ENCODE data around the gene IMPACT. TPM values are rescaled to one million over a fixed set of nuclear protein-coding genes. Genes with fewer than 3 reads are reported as not detected.

The IMPACT gene
- polyA plus RNA-seq, 2 donors, result 6.3 to 8.1 TPM

GRCh38 chr18:24486684-24487083 is 60.2 kb downstream of the IMPACT start:
- WGBS, 2 donors, result 47 to 54% methylated on average over 9 of the region's 9 CpGs

GRCh38 chr18:24488824-24489493 is 62.5 kb downstream of the IMPACT start:
- H3K36me3 ChIP-seq (ENCODE audit: control insufficient read depth in 2 of 2, insufficient read depth in 2 of 2, low read length in 1 of 2), result no peaks in the 10 kb centered on the region
- H3K27ac ChIP-seq (ENCODE audit: low read depth in 2 of 2, low read length in 1 of 2), result no peak overlapping the region
- no peak overlapping the region for H3K4me3 ChIP-seq (ENCODE audit: low read depth in 1 of 2, low read length in 2 of 2)
- 40 to 42% methylated on average over 7 of the region's 7 CpGs for WGBS, 2 donors
- H3K27me3 ChIP-seq (ENCODE audit: control insufficient read depth in 1 of 2, insufficient read depth in 2 of 2, low read length in 2 of 2), result no peaks in the 10 kb centered on the region
- H3K4me1 ChIP-seq (ENCODE audit: control insufficient read depth in 2 of 2, insufficient read depth in 2 of 2, low read length in 1 of 2), result no peaks in the 10 kb centered on the region
- H3K9me3 ChIP-seq (ENCODE audit: control insufficient read depth in 2 of 2, insufficient read depth in 1 of 2, low read depth in 1 of 2, low read length in 1 of 2), result peaks cover 0 to 2% of the 10 kb centered on the region in 2 donors

More at GRCh38 chr18:24486684-24487083, 60.2 kb downstream of the IMPACT start:
- Histone ChIP-seq H3K4me3 (ENCODE audit: low read depth in 1 of 2, low read length in 2 of 2) (no peak overlapping the region), H3K36me3 (ENCODE audit: control insufficient read depth in 2 of 2, insufficient read depth in 2 of 2, low read length in 1 of 2) (no peaks in the 10 kb centered on the region), H3K4me1 (ENCODE audit: control insufficient read depth in 2 of 2, insufficient read depth in 2 of 2, low read length in 1 of 2) (no peaks in the 10 kb centered on the region), H3K9me3 (ENCODE audit: control insufficient read depth in 2 of 2, insufficient read depth in 1 of 2, low read depth in 1 of 2, low read length in 1 of 2) (peaks cover 0 to 2% of the 10 kb centered on the region in 2 donors), H3K27me3 (ENCODE audit: control insufficient read depth in 1 of 2, insufficient read depth in 2 of 2, low read length in 2 of 2) (no peaks in the 10 kb centered on the region), H3K27ac (ENCODE audit: low read depth in 2 of 2, low read length in 1 of 2) (no peak overlapping the region)

GRCh38 chr18:24490539-24490938 is 64.1 kb downstream of the IMPACT start:
- Histone ChIP-seq H3K36me3 (ENCODE audit: control insufficient read depth in 2 of 2, insufficient read depth in 2 of 2, low read length in 1 of 2) (no peaks in the 10 kb centered on the region), H3K4me3 (ENCODE audit: low read depth in 1 of 2, low read length in 2 of 2) (no peak overlapping the region), H3K9me3 (ENCODE audit: control insufficient read depth in 2 of 2, insufficient read depth in 1 of 2, low read depth in 1 of 2, low read length in 1 of 2) (peaks cover 0 to 2% of the 10 kb centered on the region in 2 donors), H3K4me1 (ENCODE audit: control insufficient read depth in 2 of 2, insufficient read depth in 2 of 2, low read length in 1 of 2) (no peaks in the 10 kb centered on the region), H3K27me3 (ENCODE audit: control insufficient read depth in 1 of 2, insufficient read depth in 2 of 2, low read length in 2 of 2) (no peaks in the 10 kb centered on the region), H3K27ac (ENCODE audit: low read depth in 2 of 2, low read length in 1 of 2) (no peak overlapping the region)
- WGBS, 2 donors, result 47 to 51% methylated on average over 4 of the region's 4 CpGs

GRCh38 chr18:24491927-24492834 is 65.7 kb downstream of the IMPACT start:
- 77 to 81% methylated on average over 21 of the region's 21 CpGs for WGBS, 2 donors
- peaks cover 0 to 2% of the 10 kb centered on the region in 2 donors for H3K9me3 ChIP-seq (ENCODE audit: control insufficient read depth in 2 of 2, insufficient read depth in 1 of 2, low read depth in 1 of 2, low read length in 1 of 2)
- no peaks in the 10 kb centered on the region for H3K36me3 ChIP-seq (ENCODE audit: control insufficient read depth in 2 of 2, insufficient read depth in 2 of 2, low read length in 1 of 2)
- no peaks in the 10 kb centered on the region for H3K4me1 ChIP-seq (ENCODE audit: control insufficient read depth in 2 of 2, insufficient read depth in 2 of 2, low read length in 1 of 2)
- no peak overlapping the region for H3K27ac ChIP-seq (ENCODE audit: low read depth in 2 of 2, low read length in 1 of 2)
- no peak overlapping the region for H3K4me3 ChIP-seq (ENCODE audit: low read depth in 1 of 2, low read length in 2 of 2)
- H3K27me3 ChIP-seq (ENCODE audit: control insufficient read depth in 1 of 2, insufficient read depth in 2 of 2, low read length in 2 of 2), result no peaks in the 10 kb centered on the region

GRCh38 chr18:24494586-24494985 is 68.1 kb downstream of the IMPACT start:
- H3K4me3 ChIP-seq (ENCODE audit: low read depth in 1 of 2, low read length in 2 of 2), result no peak overlapping the region
- H3K36me3 ChIP-seq (ENCODE audit: control insufficient read depth in 2 of 2, insufficient read depth in 2 of 2, low read length in 1 of 2), result no peaks in the 10 kb centered on the region
- H3K27ac ChIP-seq (ENCODE audit: low read depth in 2 of 2, low read length in 1 of 2), result no peak overlapping the region
- H3K4me1 ChIP-seq (ENCODE audit: control insufficient read depth in 2 of 2, insufficient read depth in 2 of 2, low read length in 1 of 2), result peaks cover 0 to 2% of the 10 kb centered on the region in 2 donors
- no peaks in the 10 kb centered on the region for H3K9me3 ChIP-seq (ENCODE audit: control insufficient read depth in 2 of 2, insufficient read depth in 1 of 2, low read depth in 1 of 2, low read length in 1 of 2)
- WGBS, 2 donors, result 85 to 92% methylated on average over 2 of the region's 2 CpGs
- H3K27me3 ChIP-seq (ENCODE audit: control insufficient read depth in 1 of 2, insufficient read depth in 2 of 2, low read length in 2 of 2), result no peaks in the 10 kb centered on the region

- H3K9me3 ChIP-seq (ENCODE audit: control insufficient read depth in 2 of 2, insufficient read depth in 1 of 2, low read depth in 1 of 2, low read length in 1 of 2), result no peaks in the 10 kb centered on the region
- H3K4me3 ChIP-seq (ENCODE audit: low read depth in 1 of 2, low read length in 2 of 2), result no peak overlapping the region
- no peak overlapping the region for H3K27ac ChIP-seq (ENCODE audit: low read depth in 2 of 2, low read length in 1 of 2)
- no peaks in the 10 kb centered on the region for H3K27me3 ChIP-seq (ENCODE audit: control insufficient read depth in 1 of 2, insufficient read depth in 2 of 2, low read length in 2 of 2)
- WGBS, 2 donors, result 76 to 79% methylated on average over 1 of the region's 1 CpG
- H3K36me3 ChIP-seq (ENCODE audit: control insufficient read depth in 2 of 2, insufficient read depth in 2 of 2, low read length in 1 of 2), result no peaks in the 10 kb centered on the region
- H3K4me1 ChIP-seq (ENCODE audit: control insufficient read depth in 2 of 2, insufficient read depth in 2 of 2, low read length in 1 of 2), result peaks cover 0 to 2% of the 10 kb centered on the region in 2 donors
Measured at GRCh38 chr18:24497031-24497754, 70.7 kb downstream of the IMPACT start.

- Histone ChIP-seq H3K4me3 (ENCODE audit: low read depth in 1 of 2, low read length in 2 of 2) (no peak overlapping the region), H3K27ac (ENCODE audit: low read depth in 2 of 2, low read length in 1 of 2) (no peak overlapping the region), H3K4me1 (ENCODE audit: control insufficient read depth in 2 of 2, insufficient read depth in 2 of 2, low read length in 1 of 2) (peaks cover 0 to 2% of the 10 kb centered on the region in 2 donors), H3K9me3 (ENCODE audit: control insufficient read depth in 2 of 2, insufficient read depth in 1 of 2, low read depth in 1 of 2, low read length in 1 of 2) (no peaks in the 10 kb centered on the region), H3K36me3 (ENCODE audit: control insufficient read depth in 2 of 2, insufficient read depth in 2 of 2, low read length in 1 of 2) (no peaks in the 10 kb centered on the region), H3K27me3 (ENCODE audit: control insufficient read depth in 1 of 2, insufficient read depth in 2 of 2, low read length in 2 of 2) (no peaks in the 10 kb centered on the region)
- 69 to 77% methylated on average over 5 of the region's 5 CpGs for WGBS, 2 donors
Measured at GRCh38 chr18:24499814-24500213, 73.3 kb downstream of the IMPACT start.

- H3K9me3 ChIP-seq (ENCODE audit: control insufficient read depth in 2 of 2, insufficient read depth in 1 of 2, low read depth in 1 of 2, low read length in 1 of 2), result no peaks in the 10 kb centered on the region
- H3K27me3 ChIP-seq (ENCODE audit: control insufficient read depth in 1 of 2, insufficient read depth in 2 of 2, low read length in 2 of 2), result no peaks in the 10 kb centered on the region
- H3K36me3 ChIP-seq (ENCODE audit: control insufficient read depth in 2 of 2, insufficient read depth in 2 of 2, low read length in 1 of 2), result no peaks in the 10 kb centered on the region
- H3K4me1 ChIP-seq (ENCODE audit: control insufficient read depth in 2 of 2, insufficient read depth in 2 of 2, low read length in 1 of 2), result peaks cover 0 to 2% of the 10 kb centered on the region in 2 donors
- 84 to 89% methylated on average over 2 of the region's 2 CpGs for WGBS, 2 donors
- H3K27ac ChIP-seq (ENCODE audit: low read depth in 2 of 2, low read length in 1 of 2), result no peak overlapping the region
- no peak overlapping the region for H3K4me3 ChIP-seq (ENCODE audit: low read depth in 1 of 2, low read length in 2 of 2)
Measured at GRCh38 chr18:24500217-24500616, 73.7 kb downstream of the IMPACT start.

GRCh38 chr18:24500766-24501165 is 74.3 kb downstream of the IMPACT start:
- Histone ChIP-seq H3K36me3 (ENCODE audit: control insufficient read depth in 2 of 2, insufficient read depth in 2 of 2, low read length in 1 of 2) (no peaks in the 10 kb centered on the region), H3K4me1 (ENCODE audit: control insufficient read depth in 2 of 2, insufficient read depth in 2 of 2, low read length in 1 of 2) (peaks cover 0 to 2% of the 10 kb centered on the region in 2 donors), H3K9me3 (ENCODE audit: control insufficient read depth in 2 of 2, insufficient read depth in 1 of 2, low read depth in 1 of 2, low read length in 1 of 2) (no peaks in the 10 kb centered on the region), H3K27me3 (ENCODE audit: control insufficient read depth in 1 of 2, insufficient read depth in 2 of 2, low read length in 2 of 2) (no peaks in the 10 kb centered on the region), H3K27ac (ENCODE audit: low read depth in 2 of 2, low read length in 1 of 2) (no peak overlapping the region), H3K4me3 (ENCODE audit: low read depth in 1 of 2, low read length in 2 of 2) (no peak overlapping the region)
- WGBS, 2 donors, result 84 to 91% methylated on average over 6 of the region's 6 CpGs

Data from esophagus (tissue), 2 donors.